ENCODE results near the gene HPGDS. TPM values are rescaled to one million over a fixed set of nuclear protein-coding genes. Genes with fewer than 3 reads are reported as not detected.

HPGDS gene
- total RNA-seq, 1 donor from 2014 or later, result not detected

DNA sequence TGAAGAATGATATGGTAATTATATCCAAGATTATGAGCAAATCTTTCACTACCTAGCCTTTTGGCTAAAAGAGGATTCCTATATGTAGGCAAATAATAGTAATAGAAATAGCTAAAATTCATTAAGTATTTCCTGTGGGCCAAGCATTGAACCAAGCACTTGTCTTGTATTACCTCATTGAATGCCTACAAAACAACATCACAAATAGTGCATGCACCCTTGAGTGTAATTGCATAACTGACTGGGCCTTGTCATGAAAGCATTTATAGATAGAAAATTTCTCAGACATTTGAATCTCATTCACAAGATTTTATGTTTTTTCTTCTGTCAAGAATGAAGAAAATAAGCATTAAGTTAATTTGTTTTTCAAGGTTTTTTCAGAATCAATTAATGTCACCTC, 3.9 kb upstream of the HPGDS start:
- Mint-ChIP-seq H3K9me3 (no peaks in the 10 kb centered on the region), H3K27ac (no peak overlapping the region), H3K4me3 (no peak overlapping the region), H3K4me1 (no peaks in the 10 kb centered on the region), H3K36me3 (ENCODE audit: low read depth) (no peaks in the 10 kb centered on the region), H3K27me3 (peaks cover 9% of the 10 kb centered on the region)
- TF ChIP-seq, protein P1, sequence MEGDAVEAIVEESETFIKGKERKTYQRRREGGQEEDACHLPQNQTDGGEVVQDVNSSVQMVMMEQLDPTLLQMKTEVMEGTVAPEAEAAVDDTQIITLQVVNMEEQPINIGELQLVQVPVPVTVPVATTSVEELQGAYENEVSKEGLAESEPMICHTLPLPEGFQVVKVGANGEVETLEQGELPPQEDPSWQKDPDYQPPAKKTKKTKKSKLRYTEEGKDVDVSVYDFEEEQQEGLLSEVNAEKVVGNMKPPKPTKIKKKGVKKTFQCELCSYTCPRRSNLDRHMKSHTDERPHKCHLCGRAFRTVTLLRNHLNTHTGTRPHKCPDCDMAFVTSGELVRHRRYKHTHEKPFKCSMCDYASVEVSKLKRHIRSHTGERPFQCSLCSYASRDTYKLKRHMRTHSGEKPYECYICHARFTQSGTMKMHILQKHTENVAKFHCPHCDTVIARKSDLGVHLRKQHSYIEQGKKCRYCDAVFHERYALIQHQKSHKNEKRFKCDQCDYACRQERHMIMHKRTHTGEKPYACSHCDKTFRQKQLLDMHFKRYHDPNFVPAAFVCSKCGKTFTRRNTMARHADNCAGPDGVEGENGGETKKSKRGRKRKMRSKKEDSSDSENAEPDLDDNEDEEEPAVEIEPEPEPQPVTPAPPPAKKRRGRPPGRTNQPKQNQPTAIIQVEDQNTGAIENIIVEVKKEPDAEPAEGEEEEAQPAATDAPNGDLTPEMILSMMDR (IDR thresholded peaks at IDR 0.05), result no peak
- ChIA-PET POLR2A (no interaction called here), CTCF (no interaction called here)
- intact Hi-C loops (cut with micrococcal nuclease), result no loop called here
- DNase-seq (no peak), ATAC-seq (ENCODE audit: low read depth) (no peak)

DNA sequence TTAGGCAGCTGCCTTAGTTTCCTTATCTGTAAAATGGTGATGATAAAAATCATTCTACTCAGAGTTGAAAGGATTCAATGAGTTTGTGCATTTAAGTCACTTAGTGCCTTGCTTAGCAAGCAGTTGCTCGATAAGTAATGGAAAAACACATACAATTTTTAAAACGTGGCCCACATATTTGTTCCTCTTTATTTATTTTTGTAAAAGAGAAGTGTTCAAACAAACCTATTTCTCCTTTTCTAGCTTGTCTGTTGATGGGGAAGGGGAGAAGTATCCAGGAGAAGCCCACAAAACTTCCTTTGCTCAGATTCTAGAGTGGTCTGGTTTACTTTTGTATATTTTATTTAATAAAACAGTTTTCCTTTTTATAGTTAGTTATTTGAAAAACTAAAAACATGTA, 3.3 kb upstream of the HPGDS start:
- H3K9me3 Mint-ChIP-seq, result no peaks in the 10 kb centered on the region
- no peaks in the 10 kb centered on the region for H3K4me1 Mint-ChIP-seq
- H3K27ac Mint-ChIP-seq, result no peak overlapping the region
- DNase-seq (no peak), ATAC-seq (ENCODE audit: low read depth) (no peak)
- CTCF ChIA-PET, result no interaction called here
- peaks cover 7% of the 10 kb centered on the region for H3K27me3 Mint-ChIP-seq
- H3K36me3 Mint-ChIP-seq (ENCODE audit: low read depth), result no peaks in the 10 kb centered on the region
- TF ChIP-seq, protein P1 (IDR thresholded peaks at IDR 0.05), result no peak
- intact Hi-C loops (cut with micrococcal nuclease), result no loop called here
- H3K4me3 Mint-ChIP-seq, result no peak overlapping the region
- POLR2A ChIA-PET, result no interaction called here

DNA sequence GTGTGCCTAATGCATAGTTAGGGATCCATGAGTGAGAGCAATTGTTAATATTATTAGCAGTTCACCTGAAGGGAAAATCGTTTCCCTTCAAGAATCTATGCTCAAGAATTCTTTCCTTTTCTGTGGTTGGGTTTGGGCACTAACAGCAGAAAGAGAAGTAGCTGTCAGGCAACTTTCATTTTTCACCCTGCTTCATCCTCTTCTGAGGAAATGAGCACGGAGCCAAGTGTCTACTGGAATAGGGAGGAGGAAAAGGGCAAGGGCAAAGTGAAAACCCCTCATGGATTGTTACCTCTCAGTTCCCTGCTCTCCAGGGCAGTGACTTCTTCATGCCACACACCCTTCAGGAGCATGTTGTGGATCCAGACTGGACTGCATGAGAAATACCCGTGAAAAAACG, 2.6 kb upstream of the HPGDS start:
- ATAC-seq (ENCODE audit: low read depth) (no peak), DNase-seq (no peak)
- H3K4me3 Mint-ChIP-seq, result no peak overlapping the region
- intact Hi-C loops (cut with micrococcal nuclease), result no loop called here
- H3K36me3 Mint-ChIP-seq (ENCODE audit: low read depth), result no peaks in the 10 kb centered on the region
- TF ChIP-seq, protein P1 (IDR thresholded peaks at IDR 0.05), result no peak
- CTCF ChIA-PET, result no interaction called here
- H3K4me1 Mint-ChIP-seq, result no peaks in the 10 kb centered on the region
- H3K9me3 Mint-ChIP-seq, result no peaks in the 10 kb centered on the region
- peaks cover 2% of the 10 kb centered on the region for H3K27me3 Mint-ChIP-seq
- POLR2A ChIA-PET, result no interaction called here
- H3K27ac Mint-ChIP-seq, result no peak overlapping the region

DNA sequence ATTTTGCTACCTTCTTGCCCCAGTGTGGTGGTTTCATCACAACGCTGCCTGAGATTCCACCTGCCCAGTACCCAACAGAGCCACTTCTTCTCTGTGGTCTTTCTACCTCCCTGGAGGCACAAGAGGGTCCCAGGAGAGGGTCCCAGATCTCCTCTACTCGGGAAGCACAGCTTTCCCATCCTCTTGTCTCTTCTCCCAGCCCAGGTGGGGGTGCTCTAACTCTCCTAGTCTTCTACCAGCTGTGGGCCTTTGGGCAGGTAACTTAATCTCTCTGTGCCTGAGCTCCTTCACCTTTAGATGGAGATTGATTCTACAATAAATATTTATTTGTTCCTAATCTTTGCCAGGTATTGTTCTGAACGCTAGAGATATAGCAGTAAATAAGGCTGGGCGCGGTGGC, 1.8 kb upstream of the HPGDS start:
- DNase-seq (no peak), ATAC-seq (ENCODE audit: low read depth) (no peak)
- H3K4me3 Mint-ChIP-seq, result no peak overlapping the region
- POLR2A ChIA-PET, result no interaction called here
- CTCF ChIA-PET, result no interaction called here
- TF ChIP-seq, protein P1 (IDR thresholded peaks at IDR 0.05), result no peak
- intact Hi-C loops (cut with micrococcal nuclease), result no loop called here
- H3K9me3 Mint-ChIP-seq, result no peaks in the 10 kb centered on the region
- peaks cover 4% of the 10 kb centered on the region for H3K4me1 Mint-ChIP-seq
- H3K36me3 Mint-ChIP-seq (ENCODE audit: low read depth), result no peaks in the 10 kb centered on the region
- H3K27ac Mint-ChIP-seq, result no peak overlapping the region
- H3K27me3 Mint-ChIP-seq, result no peaks in the 10 kb centered on the region

DNA sequence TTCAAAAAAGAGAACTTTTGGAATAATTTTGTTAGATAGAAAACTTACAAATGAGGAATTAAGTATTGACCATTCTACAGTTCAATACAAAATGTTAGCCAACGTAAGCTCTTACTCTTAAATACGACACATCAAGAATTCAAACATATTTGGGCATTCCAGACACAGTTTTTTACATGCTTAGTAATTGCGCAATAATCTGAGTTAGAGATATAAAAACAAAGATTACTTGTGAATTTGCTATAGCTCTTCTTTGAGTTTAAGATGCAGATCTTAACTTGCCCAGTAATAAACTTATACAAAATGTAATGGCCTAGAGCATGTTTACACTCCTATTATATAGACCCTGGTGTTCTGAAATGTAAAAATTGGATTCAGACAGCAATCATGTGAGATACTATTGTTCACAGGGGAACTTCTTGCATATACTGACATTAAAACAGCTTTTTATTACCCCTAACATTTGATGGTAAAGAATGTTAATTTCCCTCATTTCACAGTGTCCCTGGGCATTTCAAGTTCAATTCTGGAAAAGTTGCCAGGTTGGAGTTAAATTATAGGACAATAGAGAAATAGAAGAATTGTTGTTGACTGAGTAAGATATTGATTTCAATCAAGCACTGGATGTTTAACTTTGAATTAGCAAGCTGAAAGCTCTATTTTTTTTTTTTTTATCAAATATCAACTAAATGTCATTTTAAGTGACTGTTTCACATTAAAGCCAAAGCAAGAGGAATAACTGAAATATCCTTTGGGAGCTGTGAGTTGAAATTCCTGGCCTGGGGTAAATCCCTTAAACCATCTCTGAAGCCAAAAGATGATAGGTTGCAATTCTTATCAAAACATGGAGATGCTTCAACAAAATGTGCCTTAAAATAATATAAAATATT, 910 bp downstream of the HPGDS start:
- ChIA-PET POLR2A (no interaction called here), CTCF (no interaction called here)
- ATAC-seq (ENCODE audit: low read depth), result no peak
- TF ChIP-seq, protein P1 (IDR thresholded peaks at IDR 0.05), result no peak
- intact Hi-C loops (cut with micrococcal nuclease), result no loop called here
- Mint-ChIP-seq H3K27ac (no peak overlapping the region), H3K27me3 (no peaks in the 10 kb centered on the region), H3K4me1 (peaks cover 11% of the 10 kb centered on the region), H3K4me3 (no peak overlapping the region), H3K9me3 (no peaks in the 10 kb centered on the region), H3K36me3 (ENCODE audit: low read depth) (no peaks in the 10 kb centered on the region)
- DNase-seq, result no peak
